GM23338 (cell line): ENCODE measurements around the gene SPC24. TPM values are rescaled to one million over a fixed set of nuclear protein-coding genes. Genes with fewer than 3 reads are reported as not detected.

ENCODE experiments used
- ATAC-seq: fragments of 200-7000 bp; cut with Tn5 transposase; 3 replicates; pipeline ENCODE4 v1.9.1; 2020
- DNase-seq: peaks from one replicate; pipeline ENCODE4 v3.0.0-alpha.2; 2015; ENCODE audit warnings: low spot score
- H2AFZ ChIP-seq: fragments of 200-600 bp; sonication (generic); 2 replicates; pipeline ENCODE4 v1.8.0; 2016; ENCODE audit warnings: antibody characterized with exemption, mild to moderate bottlenecking, moderate library complexity
- H3F3A ChIP-seq: fragments of 200-600 bp; sonication (generic); replicated peaks from 2 replicates; pipeline ENCODE4 v1.8.0; 2017; ENCODE audit warnings: antibody characterized with exemption, mixed run types, low read depth
- H3K27ac ChIP-seq: fragments of 200-600 bp; sonication (generic); 2 replicates; pipeline ENCODE4 v1.6.1; 2016; ENCODE audit warnings: low read depth
- H3K27me3 ChIP-seq: fragments of 200-600 bp; sonication (generic); 2 replicates; pipeline ENCODE4 v1.8.0; 2016; ENCODE audit warnings: mild to moderate bottlenecking, mixed run types, moderate library complexity; ENCODE audit not compliant: insufficient read depth
- H3K36me3 ChIP-seq: fragments of 200-600 bp; sonication (generic); 2 replicates; pipeline ENCODE4 v1.8.0; 2016; ENCODE audit warnings: mild to moderate bottlenecking; ENCODE audit not compliant: insufficient read depth
- H3K4me1 ChIP-seq: fragments of 200-600 bp; sonication (generic); 2 replicates; pipeline ENCODE4 v1.8.0; 2016; ENCODE audit warnings: mild to moderate bottlenecking, moderate library complexity; ENCODE audit not compliant: insufficient read depth
- H3K4me2 ChIP-seq: fragments of 200-600 bp; sonication (generic); 2 replicates; pipeline ENCODE4 v1.7.1; 2017; ENCODE audit warnings: mixed run types
- H3K4me3 ChIP-seq: fragments of 200-600 bp; sonication (generic); 2 replicates; pipeline ENCODE4 v1.6.1; 2016; ENCODE audit warnings: mixed run types
- H3K79me2 ChIP-seq: fragments of 200-600 bp; sonication (generic); replicated peaks from 2 replicates; pipeline ENCODE4 v1.8.0; 2017; ENCODE audit warnings: mild to moderate bottlenecking; ENCODE audit not compliant: insufficient read depth
- H3K9me2 ChIP-seq: fragments of 200-600 bp; sonication (generic); 2 replicates; pipeline ENCODE4 v1.8.0; 2017; ENCODE audit not compliant: insufficient read depth
- H4K20me1 ChIP-seq: fragments of 200-600 bp; sonication (generic); replicated peaks from 2 replicates; pipeline ENCODE4 v1.8.0; 2017; ENCODE audit warnings: mild to moderate bottlenecking; ENCODE audit not compliant: insufficient read depth
- H3K27ac Mint-ChIP-seq: 2 replicates; pipeline ENCODE4 v1.8.0; 2020; ENCODE audit warnings: inconsistent platforms, mild to moderate bottlenecking, moderate library complexity, mixed read lengths
- H3K27me3 Mint-ChIP-seq: 3 replicates; pipeline ENCODE4 v1.8.0; 2022; ENCODE audit warnings: low read depth, mild to moderate bottlenecking, moderate library complexity, mixed read lengths, inconsistent platforms; ENCODE audit not compliant: insufficient read depth, poor library complexity
- H3K36me3 Mint-ChIP-seq: 3 replicates; pipeline ENCODE4 v1.8.0; 2021; ENCODE audit warnings: low read depth, mild to moderate bottlenecking, inconsistent platforms, moderate library complexity, mixed read lengths
- H3K4me1 Mint-ChIP-seq: 3 replicates; pipeline ENCODE4 v1.8.0; 2020; ENCODE audit warnings: mild to moderate bottlenecking, inconsistent platforms, mixed read lengths
- H3K4me3 Mint-ChIP-seq: 3 replicates; pipeline ENCODE4 v1.8.0; 2021; ENCODE audit warnings: moderate library complexity, mild to moderate bottlenecking, inconsistent platforms, mixed read lengths
- H3K9me3 Mint-ChIP-seq: 3 replicates; pipeline ENCODE4 v1.8.0; 2020; ENCODE audit warnings: moderate library complexity, mild to moderate bottlenecking, inconsistent platforms, mixed read lengths
- CREB1 ChIP-seq: fragments of 250-450 bp; sonication (Bioruptor Pico); IDR thresholded peaks from 2 replicates; pipeline ENCODE4 v1.5.0; 2020; ENCODE audit warnings: low read depth, mild to moderate bottlenecking, moderate library complexity
- EZH2 ChIP-seq: fragments of 200-600 bp; sonication (generic); IDR thresholded peaks from one replicate; pipeline ENCODE4 v1.8.0; 2017; ENCODE audit warnings: antibody characterized with exemption, mild to moderate bottlenecking, low read depth; ENCODE audit not compliant: unreplicated experiment
- EZH2phosphoT487 ChIP-seq: fragments of 200-600 bp; sonication (generic); IDR thresholded peaks from one replicate; pipeline ENCODE4 v1.8.1; 2018; ENCODE audit warnings: antibody characterized with exemption; ENCODE audit not compliant: unreplicated experiment
- JUNB ChIP-seq: IDR thresholded peaks from one replicate; pipeline ENCODE4 v1.6.1; 2016; ENCODE audit warnings: antibody characterized with exemption; ENCODE audit not compliant: unreplicated experiment
- NANOG ChIP-seq: IDR thresholded peaks from 2 replicates; pipeline ENCODE4 v1.6.1; 2016; ENCODE audit warnings: antibody characterized with exemption, borderline replicate concordance
- POLR2AphosphoS5 ChIP-seq: IDR thresholded peaks from 2 replicates; pipeline ENCODE4 v1.6.1; 2016; ENCODE audit warnings: antibody characterized with exemption, low read depth
- ZNF114 ChIP-seq: fragments of 250-450 bp; sonication (Bioruptor Pico); IDR thresholded peaks from 2 replicates; pipeline ENCODE4 v1.5.0; 2020; ENCODE audit warnings: mild to moderate bottlenecking, moderate library complexity
- ZNF331 ChIP-seq: fragments of 250-450 bp; sonication (Bioruptor Pico); IDR thresholded peaks from 2 replicates; pipeline ENCODE4 v1.5.0; 2020; ENCODE audit warnings: low read depth, mild to moderate bottlenecking, moderate library complexity
- polyA plus RNA-seq: library from polyadenylated mRNA; unstranded; fragments of >200 nt; fragmentation: Nextera tagmentation; extraction: Ambion mirVana; gene quantifications from 2 replicates; pipeline ENCODE4 v1.2.1, GENCODE V29; 2016
- total RNA-seq: library from RNA; depleted of rRNA; stranded (reverse); fragments of >200 nt; shearing (Covaris generic); gene quantifications from 2 replicates; pipeline ENCODE4 v1.2.3, GENCODE V29; 2014
- TF ChIP-seq, protein P1 (sequence below), 2 experiments: fragments of 200-600 bp in 1 of 2; sonication (generic) in 1 of 2; conservative IDR thresholded peaks; 2 replicates each; pipeline versions ENCODE4 v1.5.1 to v1.6.1; 2016 to 2017; ENCODE audit warnings: antibody characterized with exemption in 2 of 2, low read depth in 2 of 2, mild to moderate bottlenecking in 2 of 2, moderate library complexity in 1 of 2
- TF ChIP-seq, protein P2 (sequence below): IDR thresholded peaks from one replicate; pipeline ENCODE4 v1.6.1; 2018; ENCODE audit warnings: antibody characterized with exemption; ENCODE audit not compliant: unreplicated experiment
- TF ChIP-seq, protein P3 (sequence below): fragments of 250-450 bp; sonication (Bioruptor Pico); IDR thresholded peaks from 2 replicates; pipeline ENCODE4 v1.5.0; 2020; ENCODE audit warnings: mild to moderate bottlenecking, moderate library complexity

SPC24 gene
- total and polyA plus RNA-seq, 2 experiments from 2014 or later: 38.7 to 40.6 TPM

DNA sequence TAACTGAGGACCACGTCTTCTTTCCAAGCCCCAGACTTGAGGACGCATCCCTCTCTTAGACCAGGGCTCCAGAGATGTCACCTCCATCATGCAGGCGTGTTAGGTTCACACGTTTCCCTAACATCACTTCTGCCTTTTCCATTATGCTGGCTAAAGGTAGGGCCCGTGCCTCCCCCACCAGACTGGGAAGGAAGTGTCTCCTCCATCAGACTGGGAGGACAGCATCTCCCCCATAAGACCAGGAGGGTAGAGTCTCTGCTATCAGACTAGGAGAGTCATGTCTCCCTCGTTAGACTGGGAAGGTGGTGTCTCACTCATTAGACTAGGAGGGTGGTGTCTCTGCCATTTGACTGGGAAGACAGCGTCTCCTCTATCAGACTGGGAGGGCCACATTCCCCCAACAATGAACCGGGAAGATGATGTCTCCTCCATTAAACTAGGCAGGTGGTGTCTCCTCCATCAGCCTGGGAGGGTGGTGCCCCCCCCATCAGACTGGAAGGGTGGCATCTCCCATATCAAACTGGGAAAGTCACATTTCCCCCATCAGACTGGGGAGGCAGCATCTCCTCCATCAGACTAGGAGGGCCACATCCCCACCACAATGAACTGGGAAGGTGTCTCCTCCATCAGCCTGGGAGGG, 18.1 kb upstream of the SPC24 start (continued):
- TF ChIP-seq, protein P1, sequence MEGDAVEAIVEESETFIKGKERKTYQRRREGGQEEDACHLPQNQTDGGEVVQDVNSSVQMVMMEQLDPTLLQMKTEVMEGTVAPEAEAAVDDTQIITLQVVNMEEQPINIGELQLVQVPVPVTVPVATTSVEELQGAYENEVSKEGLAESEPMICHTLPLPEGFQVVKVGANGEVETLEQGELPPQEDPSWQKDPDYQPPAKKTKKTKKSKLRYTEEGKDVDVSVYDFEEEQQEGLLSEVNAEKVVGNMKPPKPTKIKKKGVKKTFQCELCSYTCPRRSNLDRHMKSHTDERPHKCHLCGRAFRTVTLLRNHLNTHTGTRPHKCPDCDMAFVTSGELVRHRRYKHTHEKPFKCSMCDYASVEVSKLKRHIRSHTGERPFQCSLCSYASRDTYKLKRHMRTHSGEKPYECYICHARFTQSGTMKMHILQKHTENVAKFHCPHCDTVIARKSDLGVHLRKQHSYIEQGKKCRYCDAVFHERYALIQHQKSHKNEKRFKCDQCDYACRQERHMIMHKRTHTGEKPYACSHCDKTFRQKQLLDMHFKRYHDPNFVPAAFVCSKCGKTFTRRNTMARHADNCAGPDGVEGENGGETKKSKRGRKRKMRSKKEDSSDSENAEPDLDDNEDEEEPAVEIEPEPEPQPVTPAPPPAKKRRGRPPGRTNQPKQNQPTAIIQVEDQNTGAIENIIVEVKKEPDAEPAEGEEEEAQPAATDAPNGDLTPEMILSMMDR (conservative IDR thresholded peaks at IDR 0.05; ENCODE audit: low read depth in 2 of 2): no peak
- TF ChIP-seq ZNF114 (CRISPR knock-in tag): no peak
- TF ChIP-seq, protein P2, sequence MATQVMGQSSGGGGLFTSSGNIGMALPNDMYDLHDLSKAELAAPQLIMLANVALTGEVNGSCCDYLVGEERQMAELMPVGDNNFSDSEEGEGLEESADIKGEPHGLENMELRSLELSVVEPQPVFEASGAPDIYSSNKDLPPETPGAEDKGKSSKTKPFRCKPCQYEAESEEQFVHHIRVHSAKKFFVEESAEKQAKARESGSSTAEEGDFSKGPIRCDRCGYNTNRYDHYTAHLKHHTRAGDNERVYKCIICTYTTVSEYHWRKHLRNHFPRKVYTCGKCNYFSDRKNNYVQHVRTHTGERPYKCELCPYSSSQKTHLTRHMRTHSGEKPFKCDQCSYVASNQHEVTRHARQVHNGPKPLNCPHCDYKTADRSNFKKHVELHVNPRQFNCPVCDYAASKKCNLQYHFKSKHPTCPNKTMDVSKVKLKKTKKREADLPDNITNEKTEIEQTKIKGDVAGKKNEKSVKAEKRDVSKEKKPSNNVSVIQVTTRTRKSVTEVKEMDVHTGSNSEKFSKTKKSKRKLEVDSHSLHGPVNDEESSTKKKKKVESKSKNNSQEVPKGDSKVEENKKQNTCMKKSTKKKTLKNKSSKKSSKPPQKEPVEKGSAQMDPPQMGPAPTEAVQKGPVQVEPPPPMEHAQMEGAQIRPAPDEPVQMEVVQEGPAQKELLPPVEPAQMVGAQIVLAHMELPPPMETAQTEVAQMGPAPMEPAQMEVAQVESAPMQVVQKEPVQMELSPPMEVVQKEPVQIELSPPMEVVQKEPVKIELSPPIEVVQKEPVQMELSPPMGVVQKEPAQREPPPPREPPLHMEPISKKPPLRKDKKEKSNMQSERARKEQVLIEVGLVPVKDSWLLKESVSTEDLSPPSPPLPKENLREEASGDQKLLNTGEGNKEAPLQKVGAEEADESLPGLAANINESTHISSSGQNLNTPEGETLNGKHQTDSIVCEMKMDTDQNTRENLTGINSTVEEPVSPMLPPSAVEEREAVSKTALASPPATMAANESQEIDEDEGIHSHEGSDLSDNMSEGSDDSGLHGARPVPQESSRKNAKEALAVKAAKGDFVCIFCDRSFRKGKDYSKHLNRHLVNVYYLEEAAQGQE: no peak

DNA sequence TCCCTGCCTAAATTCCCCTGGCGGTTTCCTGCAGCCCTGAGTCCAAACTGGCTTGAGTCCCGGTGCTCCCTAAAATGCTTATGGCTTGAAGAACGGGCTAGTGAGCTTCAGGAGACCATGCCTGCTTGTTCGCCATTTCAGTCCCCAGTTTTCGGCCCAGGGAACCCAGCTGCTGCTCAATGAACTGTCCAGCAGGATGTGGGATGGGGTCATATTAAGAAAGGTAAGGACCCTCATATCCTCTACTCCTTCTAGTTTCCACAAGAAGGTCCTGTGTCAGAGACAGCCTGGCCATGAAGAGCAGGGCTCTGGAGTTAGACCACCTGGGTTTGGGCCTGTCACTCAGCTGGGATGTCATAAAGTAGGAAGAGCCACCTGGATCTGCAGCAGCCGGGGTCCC, 17.0 kb upstream of the SPC24 start:
- DNase-seq: no peak
- Mint-ChIP-seq H3K27me3 (no peaks in the 10 kb centered on the region), H3K27ac (no peak overlapping the region), H3K36me3 (peaks cover 51% of the 10 kb centered on the region), H3K9me3 (no peaks in the 10 kb centered on the region), H3K4me1 (no peaks in the 10 kb centered on the region), H3K4me3 (no peak overlapping the region)
- no peaks in the 10 kb centered on the region for H3K27me3 ChIP-seq
- no peaks in the 10 kb centered on the region for H3F3A ChIP-seq
- no peaks in the 10 kb centered on the region; the same call in none of the 2 replicates for H4K20me1 ChIP-seq
- H3K9me2 ChIP-seq: no peaks in the 10 kb centered on the region
- H3K79me2 ChIP-seq: no peaks in the 10 kb centered on the region
- H2AFZ ChIP-seq: no peak overlapping the region
- no peak for ATAC-seq
- H3K27ac ChIP-seq: no peak overlapping the region
- H3K4me3 ChIP-seq: no peak overlapping the region
- no peaks in the 10 kb centered on the region for H3K4me1 ChIP-seq
- H3K36me3 ChIP-seq: peaks cover 13% of the 10 kb centered on the region; the same call in 1 of the 2 replicates
- H3K4me2 ChIP-seq: no peak overlapping the region
- TF ChIP-seq, protein P1 (conservative IDR thresholded peaks at IDR 0.05; ENCODE audit: low read depth in 2 of 2): no peak
- TF ChIP-seq NANOG (no peak), EZH2phosphoT487 (no peak), CREB1 (CRISPR knock-in tag) (no peak), ZNF331 (CRISPR knock-in tag) (no peak), EZH2 (no peak), ZNF114 (CRISPR knock-in tag) (no peak), JUNB (no peak), POLR2AphosphoS5 (no peak)
- TF ChIP-seq, protein P3, sequence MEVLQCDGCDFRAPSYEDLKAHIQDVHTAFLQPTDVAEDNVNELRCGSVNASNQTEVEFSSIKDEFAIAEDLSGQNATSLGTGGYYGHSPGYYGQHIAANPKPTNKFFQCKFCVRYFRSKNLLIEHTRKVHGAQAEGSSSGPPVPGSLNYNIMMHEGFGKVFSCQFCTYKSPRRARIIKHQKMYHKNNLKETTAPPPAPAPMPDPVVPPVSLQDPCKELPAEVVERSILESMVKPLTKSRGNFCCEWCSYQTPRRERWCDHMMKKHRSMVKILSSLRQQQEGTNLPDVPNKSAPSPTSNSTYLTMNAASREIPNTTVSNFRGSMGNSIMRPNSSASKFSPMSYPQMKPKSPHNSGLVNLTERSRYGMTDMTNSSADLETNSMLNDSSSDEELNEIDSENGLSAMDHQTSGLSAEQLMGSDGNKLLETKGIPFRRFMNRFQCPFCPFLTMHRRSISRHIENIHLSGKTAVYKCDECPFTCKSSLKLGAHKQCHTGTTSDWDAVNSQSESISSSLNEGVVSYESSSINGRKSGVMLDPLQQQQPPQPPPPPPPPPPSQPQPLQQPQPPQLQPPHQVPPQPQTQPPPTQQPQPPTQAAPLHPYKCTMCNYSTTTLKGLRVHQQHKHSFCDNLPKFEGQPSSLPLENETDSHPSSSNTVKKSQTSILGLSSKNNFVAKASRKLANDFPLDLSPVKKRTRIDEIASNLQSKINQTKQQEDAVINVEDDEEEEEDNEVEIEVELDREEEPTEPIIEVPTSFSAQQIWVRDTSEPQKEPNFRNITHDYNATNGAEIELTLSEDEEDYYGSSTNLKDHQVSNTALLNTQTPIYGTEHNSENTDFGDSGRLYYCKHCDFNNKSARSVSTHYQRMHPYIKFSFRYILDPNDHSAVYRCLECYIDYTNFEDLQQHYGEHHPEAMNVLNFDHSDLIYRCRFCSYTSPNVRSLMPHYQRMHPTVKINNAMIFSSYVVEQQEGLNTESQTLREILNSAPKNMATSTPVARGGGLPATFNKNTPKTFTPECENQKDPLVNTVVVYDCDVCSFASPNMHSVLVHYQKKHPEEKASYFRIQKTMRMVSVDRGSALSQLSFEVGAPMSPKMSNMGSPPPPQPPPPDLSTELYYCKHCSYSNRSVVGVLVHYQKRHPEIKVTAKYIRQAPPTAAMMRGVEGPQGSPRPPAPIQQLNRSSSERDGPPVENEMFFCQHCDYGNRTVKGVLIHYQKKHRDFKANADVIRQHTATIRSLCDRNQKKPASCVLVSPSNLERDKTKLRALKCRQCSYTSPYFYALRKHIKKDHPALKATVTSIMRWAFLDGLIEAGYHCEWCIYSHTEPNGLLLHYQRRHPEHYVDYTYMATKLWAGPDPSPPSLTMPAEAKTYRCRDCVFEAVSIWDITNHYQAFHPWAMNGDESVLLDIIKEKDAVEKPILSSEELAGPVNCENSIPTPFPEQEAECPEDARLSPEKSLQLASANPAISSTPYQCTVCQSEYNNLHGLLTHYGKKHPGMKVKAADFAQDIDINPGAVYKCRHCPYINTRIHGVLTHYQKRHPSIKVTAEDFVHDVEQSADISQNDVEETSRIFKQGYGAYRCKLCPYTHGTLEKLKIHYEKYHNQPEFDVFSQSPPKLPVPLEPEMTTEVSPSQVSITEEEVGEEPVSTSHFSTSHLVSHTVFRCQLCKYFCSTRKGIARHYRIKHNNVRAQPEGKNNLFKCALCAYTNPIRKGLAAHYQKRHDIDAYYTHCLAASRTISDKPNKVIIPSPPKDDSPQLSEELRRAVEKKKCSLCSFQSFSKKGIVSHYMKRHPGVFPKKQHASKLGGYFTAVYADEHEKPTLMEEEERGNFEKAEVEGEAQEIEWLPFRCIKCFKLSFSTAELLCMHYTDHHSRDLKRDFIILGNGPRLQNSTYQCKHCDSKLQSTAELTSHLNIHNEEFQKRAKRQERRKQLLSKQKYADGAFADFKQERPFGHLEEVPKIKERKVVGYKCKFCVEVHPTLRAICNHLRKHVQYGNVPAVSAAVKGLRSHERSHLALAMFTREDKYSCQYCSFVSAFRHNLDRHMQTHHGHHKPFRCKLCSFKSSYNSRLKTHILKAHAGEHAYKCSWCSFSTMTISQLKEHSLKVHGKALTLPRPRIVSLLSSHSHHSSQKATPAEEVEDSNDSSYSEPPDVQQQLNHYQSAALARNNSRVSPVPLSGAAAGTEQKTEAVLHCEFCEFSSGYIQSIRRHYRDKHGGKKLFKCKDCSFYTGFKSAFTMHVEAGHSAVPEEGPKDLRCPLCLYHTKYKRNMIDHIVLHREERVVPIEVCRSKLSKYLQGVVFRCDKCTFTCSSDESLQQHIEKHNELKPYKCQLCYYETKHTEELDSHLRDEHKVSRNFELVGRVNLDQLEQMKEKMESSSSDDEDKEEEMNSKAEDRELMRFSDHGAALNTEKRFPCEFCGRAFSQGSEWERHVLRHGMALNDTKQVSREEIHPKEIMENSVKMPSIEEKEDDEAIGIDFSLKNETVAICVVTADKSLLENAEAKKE (CRISPR knock-in tag): no peak
